ENCODE data around the gene CSPG5. TPM values are rescaled to one million over a fixed set of nuclear protein-coding genes. Genes with fewer than 3 reads are reported as not detected.

The CSPG5 gene
- 10 to 100 TPM; 78.2 to 87.0 TPM for total RNA-seq
- polyA plus RNA-seq (ENCODE audit: insufficient read length in 2 of 2): 100 to 1,000 TPM; 306 to 338 TPM
- long read RNA-seq, donor 1, full-length matches to known transcripts: 156 of 213 reads
- long read RNA-seq, donor 1, partial matches to known transcripts: 57 of 213 reads
- long read RNA-seq, donor 1, other reads (novel, unspliced or antisense): 0 of 213 reads
- long read RNA-seq, donor 2, full-length matches to known transcripts: 72 of 164 reads
- long read RNA-seq, donor 2, partial matches to known transcripts: 92 of 164 reads
- long read RNA-seq, donor 2, other reads (novel, unspliced or antisense): 0 of 164 reads
- long read RNA-seq, donor 3, full-length matches to known transcripts: 49 of 86 reads
- long read RNA-seq, donor 3, partial matches to known transcripts: 37 of 86 reads
- long read RNA-seq, donor 3, other reads (novel, unspliced or antisense): 0 of 86 reads
- long read RNA-seq, donor 4: 0 reads

GRCh38 chr3:47578691-47579632 is at the start of gene CSPG5:
CSPG5 (minus strand) TSS chr3:47578865; CDS start chr3:47578693, 172 bp downstream.
- 2% methylated on average over 120 of the region's 121 CpGs for WGBS (ENCODE audit: insufficient coverage)

GRCh38 chr3:47628426-47628825 is 49.8 kb upstream of the CSPG5 start:
- Histone ChIP-seq H3K4me1 (ENCODE audit: control insufficient read depth, insufficient read depth, low read length) (peaks cover 3% of the 10 kb centered on the region), H3K36me3 (ENCODE audit: control insufficient read depth, insufficient read depth, low read length) (peaks cover 16% of the 10 kb centered on the region), H3K4me3 (ENCODE audit: low read depth, low read length) (no peak overlapping the region), H3K9me3 (ENCODE audit: control insufficient read depth, insufficient read depth, low read length) (no peaks in the 10 kb centered on the region), H3K27me3 (ENCODE audit: control insufficient read depth, insufficient read depth, low read length) (no peaks in the 10 kb centered on the region), H3K27ac (ENCODE audit: low read depth, low read length) (no peak overlapping the region)
- DNase-seq (ENCODE audit: low read depth in 4 of 6, low spot score in 6 of 6): no peak
- 97% methylated on average over 5 of the region's 6 CpGs for WGBS (ENCODE audit: insufficient coverage)

More at GRCh38 chr3:47578691-47579632, at the start of gene CSPG5:
- H3K36me3 ChIP-seq (ENCODE audit: control insufficient read depth, insufficient read depth, low read length): peaks cover 25% of the 10 kb centered on the region
- no peaks in the 10 kb centered on the region for H3K27me3 ChIP-seq (ENCODE audit: control insufficient read depth, insufficient read depth, low read length)
- H3K9me3 ChIP-seq (ENCODE audit: control insufficient read depth, insufficient read depth, low read length): no peaks in the 10 kb centered on the region
- H3K4me3 ChIP-seq (ENCODE audit: low read depth, low read length): peak within 1 kb of the TSS; percentile 40
- peak in 4 of 6 donors; percentile 47 to 88 (median 68) for DNase-seq (ENCODE audit: low read depth in 4 of 6, low spot score in 6 of 6)
- peaks cover 47% of the 10 kb centered on the region for H3K4me1 ChIP-seq (ENCODE audit: control insufficient read depth, insufficient read depth, low read length)
- H3K27ac ChIP-seq (ENCODE audit: low read depth, low read length): peak within 1 kb of the TSS; percentile 60

- peaks cover 30% of the 10 kb centered on the region for H3K36me3 ChIP-seq (ENCODE audit: control insufficient read depth, insufficient read depth, low read length)
- no peaks in the 10 kb centered on the region for H3K9me3 ChIP-seq (ENCODE audit: control insufficient read depth, insufficient read depth, low read length)
- H3K4me3 ChIP-seq (ENCODE audit: low read depth, low read length): no peak overlapping the region
- no peak for DNase-seq (ENCODE audit: low read depth in 4 of 6, low spot score in 6 of 6)
- H3K4me1 ChIP-seq (ENCODE audit: control insufficient read depth, insufficient read depth, low read length): peaks cover 4% of the 10 kb centered on the region
- WGBS (ENCODE audit: insufficient coverage): no CpG with 5 or more reads among the region's 3 CpGs
- H3K27ac ChIP-seq (ENCODE audit: low read depth, low read length): no peak overlapping the region
- no peaks in the 10 kb centered on the region for H3K27me3 ChIP-seq (ENCODE audit: control insufficient read depth, insufficient read depth, low read length)
Observed at GRCh38 chr3:47622671-47623461, 44.2 kb upstream of the CSPG5 start.

GRCh38 chr3:47617086-47618010 is 38.7 kb upstream of the CSPG5 start:
- Histone ChIP-seq H3K4me1 (ENCODE audit: control insufficient read depth, insufficient read depth, low read length) (peaks cover 5% of the 10 kb centered on the region), H3K36me3 (ENCODE audit: control insufficient read depth, insufficient read depth, low read length) (peaks cover 22% of the 10 kb centered on the region), H3K9me3 (ENCODE audit: control insufficient read depth, insufficient read depth, low read length) (no peaks in the 10 kb centered on the region), H3K27me3 (ENCODE audit: control insufficient read depth, insufficient read depth, low read length) (no peaks in the 10 kb centered on the region), H3K27ac (ENCODE audit: low read depth, low read length) (no peak overlapping the region), H3K4me3 (ENCODE audit: low read depth, low read length) (no peak overlapping the region)
- WGBS (ENCODE audit: insufficient coverage): no CpG with 5 or more reads among the region's 5 CpGs
- no peak for DNase-seq (ENCODE audit: low read depth in 4 of 6, low spot score in 6 of 6)

GRCh38 chr3:47614788-47615187 is 36.1 kb upstream of the CSPG5 start:
- no CpG with 5 or more reads among the region's 2 CpGs for WGBS (ENCODE audit: insufficient coverage)
- peak overlapping the region; percentile 76 for H3K27ac ChIP-seq (ENCODE audit: low read depth, low read length)
- H3K4me3 ChIP-seq (ENCODE audit: low read depth, low read length): no peak overlapping the region
- H3K4me1 ChIP-seq (ENCODE audit: control insufficient read depth, insufficient read depth, low read length): peaks cover 5% of the 10 kb centered on the region
- no peaks in the 10 kb centered on the region for H3K9me3 ChIP-seq (ENCODE audit: control insufficient read depth, insufficient read depth, low read length)
- DNase-seq (ENCODE audit: low read depth in 4 of 6, low spot score in 6 of 6): no peak
- H3K27me3 ChIP-seq (ENCODE audit: control insufficient read depth, insufficient read depth, low read length): no peaks in the 10 kb centered on the region
- H3K36me3 ChIP-seq (ENCODE audit: control insufficient read depth, insufficient read depth, low read length): peaks cover 23% of the 10 kb centered on the region

- WGBS (ENCODE audit: insufficient coverage): 16% methylated on average over 3 of the region's 4 CpGs
- H3K9me3 ChIP-seq (ENCODE audit: control insufficient read depth, insufficient read depth, low read length): no peaks in the 10 kb centered on the region
- H3K36me3 ChIP-seq (ENCODE audit: control insufficient read depth, insufficient read depth, low read length): peaks cover 27% of the 10 kb centered on the region
- DNase-seq (ENCODE audit: low read depth in 4 of 6, low spot score in 6 of 6): peak in 5 of 6 donors; percentile 42 to 82 (median 58)
- H3K4me1 ChIP-seq (ENCODE audit: control insufficient read depth, insufficient read depth, low read length): peaks cover 5% of the 10 kb centered on the region
- peak overlapping the region; percentile 76 for H3K27ac ChIP-seq (ENCODE audit: low read depth, low read length)
- H3K4me3 ChIP-seq (ENCODE audit: low read depth, low read length): no peak overlapping the region
- no peaks in the 10 kb centered on the region for H3K27me3 ChIP-seq (ENCODE audit: control insufficient read depth, insufficient read depth, low read length)
Observed at GRCh38 chr3:47613722-47614121, 35.1 kb upstream of the CSPG5 start.

- no peak for DNase-seq (ENCODE audit: low read depth in 4 of 6, low spot score in 6 of 6)
- Histone ChIP-seq H3K36me3 (ENCODE audit: control insufficient read depth, insufficient read depth, low read length) (peaks cover 32% of the 10 kb centered on the region), H3K4me1 (ENCODE audit: control insufficient read depth, insufficient read depth, low read length) (peaks cover 5% of the 10 kb centered on the region), H3K27ac (ENCODE audit: low read depth, low read length) (no peak overlapping the region), H3K4me3 (ENCODE audit: low read depth, low read length) (no peak overlapping the region), H3K9me3 (ENCODE audit: control insufficient read depth, insufficient read depth, low read length) (no peaks in the 10 kb centered on the region), H3K27me3 (ENCODE audit: control insufficient read depth, insufficient read depth, low read length) (no peaks in the 10 kb centered on the region)
- WGBS (ENCODE audit: insufficient coverage): no CpG with 5 or more reads among the region's 2 CpGs
Observed at GRCh38 chr3:47612879-47613278, 34.2 kb upstream of the CSPG5 start.

- H3K4me1 ChIP-seq (ENCODE audit: control insufficient read depth, insufficient read depth, low read length): peaks cover 5% of the 10 kb centered on the region
- peaks cover 32% of the 10 kb centered on the region for H3K36me3 ChIP-seq (ENCODE audit: control insufficient read depth, insufficient read depth, low read length)
- no peak for DNase-seq (ENCODE audit: low read depth in 4 of 6, low spot score in 6 of 6)
- no peak overlapping the region for H3K4me3 ChIP-seq (ENCODE audit: low read depth, low read length)
- H3K27ac ChIP-seq (ENCODE audit: low read depth, low read length): no peak overlapping the region
- no peaks in the 10 kb centered on the region for H3K27me3 ChIP-seq (ENCODE audit: control insufficient read depth, insufficient read depth, low read length)
- no peaks in the 10 kb centered on the region for H3K9me3 ChIP-seq (ENCODE audit: control insufficient read depth, insufficient read depth, low read length)
Observed at GRCh38 chr3:47612178-47612577, 33.5 kb upstream of the CSPG5 start.

Data from spinal cord (tissue), 10 donors.